Left renal cortex interstitium (tissue), 4 donors: ENCODE results near the gene SYT2. TPM values are rescaled to one million over a fixed set of nuclear protein-coding genes. Genes with fewer than 3 reads are reported as not detected.
"Not testable (repeated sequence)": the region's sequence is repeated elsewhere in the genome, so short reads cannot be mapped to it uniquely, and the experiment has no call there.

ENCODE experiments used
- DNase-seq, 4 donors: peaks; one replicate each; pipeline ENCODE4 v3.0.0-alpha.2; 2013; ENCODE audit warnings: low read depth in 4 of 4, low spot score in 2 of 4, missing footprints in 1 of 4
- polyA plus RNA-seq, 4 donors: library from polyadenylated mRNA; unstranded; fragments of 120-200 nt; gene quantifications; one replicate each; pipeline ENCODE4 v1.2.1, GENCODE V29; 2013; ENCODE audit not compliant: insufficient read length in 4 of 4

Gene SYT2
- polyA plus RNA-seq, result 1 to 10 TPM; 1.9 to 2.9 (median 2.1) TPM

DNA sequence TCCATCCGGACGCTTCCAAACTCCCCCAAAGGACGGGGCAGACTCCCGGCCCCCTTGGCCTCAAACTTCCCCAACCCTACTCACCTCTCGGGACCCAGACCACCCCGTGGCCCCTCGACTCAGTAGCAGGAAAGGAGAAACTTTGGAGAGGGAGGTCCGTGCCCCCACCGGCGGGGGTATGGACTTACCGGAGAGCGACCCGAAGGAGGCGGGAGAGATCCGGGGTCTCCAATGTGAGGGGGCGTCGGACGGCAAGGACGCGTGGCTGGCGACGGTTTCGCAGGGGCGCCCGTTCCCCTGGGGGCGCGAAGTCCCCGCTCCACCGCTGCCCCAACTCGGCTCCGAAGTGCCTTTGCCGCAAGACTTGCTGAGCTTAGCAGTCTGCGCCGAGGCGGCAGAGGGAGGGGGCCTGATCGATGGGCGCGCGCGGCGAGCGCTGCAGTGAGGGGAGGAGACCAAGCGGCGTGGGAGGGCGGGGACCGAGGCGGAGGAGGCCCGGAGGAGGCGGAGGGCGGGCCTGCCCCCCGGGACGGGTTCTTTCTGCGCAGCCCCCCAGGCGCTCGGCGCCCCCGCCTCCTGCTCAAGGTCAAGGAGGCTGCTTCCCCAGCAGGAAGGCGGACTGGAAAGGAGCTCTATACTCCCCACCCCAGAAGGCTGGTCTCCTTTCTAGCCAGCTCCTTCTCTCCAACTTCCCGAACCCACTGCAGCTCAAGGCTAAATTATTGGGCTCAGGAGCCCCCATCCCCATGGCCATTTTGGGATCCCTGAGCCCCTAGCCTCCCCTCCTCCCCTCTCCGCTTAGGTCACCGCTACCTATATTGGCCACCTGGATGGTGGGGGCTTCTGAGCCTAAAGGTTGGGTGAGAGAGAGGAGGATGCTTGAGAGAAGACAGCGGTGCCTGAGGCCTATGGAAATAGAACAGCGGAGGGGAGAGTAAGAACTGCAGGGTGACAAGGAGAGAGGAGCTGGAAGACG is at the start of gene SYT2:
SYT2 (minus strand) TSS at position 385 of the 976 bp plus-strand sequence. CDS start 104,682 bp downstream, outside the sequence.
- DNase-seq, result no peak

DNA sequence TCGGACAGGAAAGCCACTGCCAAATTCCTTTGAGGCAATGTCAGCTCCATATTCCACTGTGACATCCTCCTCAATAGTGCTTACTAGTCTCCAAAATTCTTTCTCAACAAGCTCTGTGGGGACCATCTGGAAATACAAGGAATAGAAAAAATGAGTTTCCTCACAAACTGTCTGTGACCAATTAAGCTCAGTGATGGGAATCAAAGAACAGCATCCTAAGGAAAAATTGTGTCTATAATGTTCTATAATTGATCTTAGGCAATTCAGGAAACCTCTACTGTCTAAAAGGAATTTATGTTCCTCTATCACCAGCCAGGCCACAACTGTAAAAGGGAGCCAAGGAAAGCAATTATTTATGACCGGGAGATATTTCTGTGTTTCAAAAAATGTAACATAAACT is 46.1 kb upstream of the SYT2 start:
- no peak for DNase-seq

DNA sequence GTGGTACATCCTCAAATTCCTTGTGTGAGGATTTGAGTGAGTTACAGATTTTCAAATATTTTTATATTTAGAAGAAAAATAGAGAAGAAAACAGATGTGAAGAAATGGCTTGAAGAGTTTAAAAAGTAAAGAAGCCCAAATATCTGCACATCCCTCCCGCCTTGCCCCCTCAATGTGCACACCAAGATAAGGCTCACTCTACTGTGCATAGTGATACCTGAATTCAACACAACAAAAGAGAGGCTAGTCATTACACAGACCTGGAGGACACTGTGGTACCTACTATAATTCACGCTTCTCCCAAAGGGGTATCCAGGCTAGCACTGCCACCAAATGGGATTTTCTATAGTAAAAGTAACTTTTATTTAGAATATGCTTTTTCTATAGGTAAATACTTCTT is 44.0 kb upstream of the SYT2 start:
- DNase-seq, result no peak

DNA sequence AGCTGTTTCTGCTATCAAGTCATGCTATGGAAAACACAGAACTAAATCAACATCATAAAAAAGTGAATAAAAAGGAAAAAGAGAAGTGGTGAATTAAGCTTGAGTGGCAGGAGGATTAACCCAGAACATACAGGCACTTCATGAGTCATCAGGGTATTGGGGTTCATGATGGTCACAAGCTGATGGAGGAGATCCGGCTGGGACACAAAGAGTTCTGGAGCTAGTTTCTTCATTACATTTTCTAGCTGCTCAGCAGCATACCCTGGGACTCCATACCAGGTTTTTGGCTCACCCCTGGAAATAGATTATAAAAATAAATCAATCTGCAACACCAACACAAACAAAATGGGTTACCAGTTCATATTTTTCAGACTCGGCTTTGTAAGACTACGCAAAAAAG is 42.5 kb upstream of the SYT2 start:
- peak; percentile 31 to 62 (median 44) for DNase-seq

DNA sequence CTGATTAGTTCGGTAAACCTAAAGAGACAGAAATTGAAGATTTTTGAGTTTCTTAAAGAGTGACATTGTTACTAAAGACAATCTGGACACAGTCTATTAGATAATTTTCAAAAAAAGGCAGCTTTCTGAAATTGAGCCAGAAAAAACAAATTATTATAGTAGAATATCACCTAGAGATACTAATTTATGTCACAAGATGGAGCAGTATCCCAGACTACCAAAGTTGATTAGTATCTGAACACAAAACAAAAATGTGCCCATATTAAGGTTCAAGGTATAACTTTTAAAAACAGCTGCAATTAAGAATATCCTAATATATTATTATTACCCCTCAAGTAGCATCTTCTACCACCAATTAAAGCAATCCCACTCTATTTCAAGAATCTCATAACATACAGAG is 40.5 kb upstream of the SYT2 start:
- DNase-seq, result no peak

DNA sequence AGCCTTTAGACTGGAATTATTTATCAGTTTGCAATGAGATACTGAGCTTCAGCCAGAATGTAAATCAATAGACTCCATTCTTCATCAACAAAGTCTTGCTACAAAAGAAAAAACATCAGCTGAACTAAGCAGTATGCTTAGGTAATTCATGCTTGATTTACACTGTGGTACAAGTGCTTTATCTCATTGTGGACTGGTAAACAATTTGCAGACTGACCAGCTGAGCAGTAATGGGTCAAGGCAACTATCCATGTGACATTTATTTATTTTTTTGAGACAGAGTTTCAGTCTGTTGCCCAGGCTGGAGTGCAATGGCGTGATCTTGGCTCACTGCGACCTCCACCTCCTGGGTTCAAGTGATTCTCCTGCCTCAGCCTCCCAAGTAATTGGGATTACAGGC is 39.8 kb upstream of the SYT2 start:
- no peak for DNase-seq

DNA sequence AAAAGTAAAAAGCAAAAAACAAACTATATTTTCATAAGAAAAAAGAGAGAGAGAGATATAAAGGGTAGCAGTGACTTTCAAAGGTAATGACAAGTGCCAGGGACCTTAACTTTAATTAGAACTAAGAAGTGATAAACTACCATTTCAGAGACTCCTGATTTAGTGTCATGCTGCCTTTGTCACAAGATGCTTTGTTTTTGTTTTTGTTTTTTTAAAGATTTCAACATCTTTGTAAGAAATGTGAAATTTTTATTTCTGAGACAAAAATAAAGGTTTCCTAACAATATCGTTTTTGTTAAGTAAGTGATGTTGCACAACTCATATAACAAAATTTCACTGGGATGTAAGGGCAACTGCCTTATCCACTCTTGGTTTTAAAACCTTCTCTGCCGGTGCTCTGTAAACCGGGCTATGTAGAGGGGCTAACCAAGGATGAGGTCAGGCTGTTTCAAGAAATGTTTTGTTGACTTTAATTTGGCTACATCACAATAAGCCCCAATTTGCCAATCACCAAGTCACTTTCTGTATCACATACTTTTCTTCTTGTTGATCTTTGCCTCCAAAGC is 35.2 kb upstream of the SYT2 start:
- DNase-seq, result no peak

DNA sequence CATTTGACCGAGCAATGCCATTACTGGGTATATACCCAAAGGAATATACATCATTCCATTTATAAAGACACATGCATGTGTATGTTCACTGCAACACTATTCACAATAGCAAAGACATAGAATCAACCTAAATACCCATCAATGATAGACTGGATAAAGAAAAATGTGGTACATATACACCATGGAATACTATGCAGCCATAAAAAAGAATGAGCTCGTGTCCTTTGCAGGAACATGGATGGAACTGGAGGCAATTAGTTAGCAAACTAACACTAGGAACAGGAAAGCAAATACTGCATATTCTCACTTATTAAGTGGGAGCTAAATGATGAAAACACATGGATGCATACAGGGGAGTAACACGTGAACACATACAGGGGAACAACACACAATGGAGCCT is 34.5 kb upstream of the SYT2 start:
- not testable (repeated sequence) for DNase-seq

DNA sequence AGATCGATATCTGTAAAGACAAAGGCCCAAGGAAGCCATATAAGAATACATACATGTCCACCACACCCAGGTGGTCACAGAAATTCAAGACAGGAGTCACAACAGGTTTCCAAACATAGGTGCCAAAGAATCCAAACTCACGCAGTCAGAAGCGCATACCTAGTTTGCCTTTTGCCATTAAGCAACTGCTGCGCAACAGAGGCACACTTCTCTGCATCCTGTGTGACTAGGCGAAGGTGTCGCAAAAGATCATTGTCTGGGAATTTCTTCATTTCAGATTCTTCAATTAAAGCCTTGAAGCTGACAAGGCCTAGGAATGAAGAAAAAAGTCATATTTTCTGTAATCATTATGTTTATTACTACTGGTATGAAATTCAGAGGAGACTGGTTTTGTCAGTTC is 32.2 kb upstream of the SYT2 start:
- no peak for DNase-seq

DNA sequence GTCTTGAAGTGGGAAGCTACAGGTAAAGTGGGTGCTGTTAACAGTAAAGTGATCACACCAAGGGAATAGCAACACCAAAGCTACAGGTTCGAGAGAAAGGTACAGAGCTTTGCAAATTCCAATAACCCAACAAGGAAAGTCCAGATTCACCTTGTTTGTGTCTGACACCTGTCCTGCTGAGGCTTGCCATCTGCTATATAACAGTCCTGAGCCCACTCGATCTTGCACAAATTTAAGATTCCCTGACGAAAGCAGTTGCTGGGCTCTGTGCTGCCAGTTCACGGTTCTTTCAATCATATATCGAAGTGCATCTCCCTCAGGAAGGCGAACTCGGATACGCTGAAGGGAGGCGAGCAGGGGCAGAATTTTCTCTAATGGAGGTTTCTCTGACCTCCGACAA is 23.0 kb upstream of the SYT2 start:
- DNase-seq, result no peak

DNA sequence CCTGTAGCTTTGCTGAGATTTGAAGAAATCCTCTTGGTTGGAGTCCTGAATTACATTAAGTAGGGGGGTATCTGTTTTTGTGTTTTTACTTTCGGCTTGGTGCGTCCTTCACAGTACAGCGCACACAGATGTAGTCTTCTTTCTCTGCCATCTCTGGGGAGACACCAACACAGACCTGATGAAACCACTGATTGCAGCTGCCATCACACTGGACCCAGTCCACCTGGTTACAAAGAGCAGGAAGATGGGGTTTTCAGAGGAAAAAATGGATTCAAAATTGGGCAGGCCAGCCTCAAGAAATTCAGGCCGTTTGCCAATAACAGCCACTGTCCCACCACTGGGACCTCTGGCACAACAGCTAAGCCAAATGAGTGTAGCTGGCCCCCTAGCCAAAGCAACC is 18.7 kb upstream of the SYT2 start:
- no peak for DNase-seq

DNA sequence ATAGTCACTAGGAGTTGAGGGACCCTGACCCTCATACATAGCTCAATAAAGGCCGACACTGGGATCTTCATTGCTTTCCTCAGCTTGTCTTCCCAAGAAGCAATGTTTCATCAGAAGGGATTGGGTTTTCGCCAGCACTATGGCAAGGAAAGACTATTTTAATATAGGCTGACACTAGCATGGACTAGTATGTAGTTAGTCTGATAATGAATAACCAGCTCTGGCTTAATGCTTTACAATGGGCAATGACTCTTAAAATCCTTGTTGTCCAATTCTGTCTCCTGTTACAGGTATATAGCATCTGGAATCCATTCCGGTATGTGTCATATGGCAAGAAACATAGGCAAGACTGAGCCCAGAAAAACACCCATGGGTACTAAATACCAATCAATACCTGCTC is 15.3 kb upstream of the SYT2 start:
- no peak for DNase-seq

DNA sequence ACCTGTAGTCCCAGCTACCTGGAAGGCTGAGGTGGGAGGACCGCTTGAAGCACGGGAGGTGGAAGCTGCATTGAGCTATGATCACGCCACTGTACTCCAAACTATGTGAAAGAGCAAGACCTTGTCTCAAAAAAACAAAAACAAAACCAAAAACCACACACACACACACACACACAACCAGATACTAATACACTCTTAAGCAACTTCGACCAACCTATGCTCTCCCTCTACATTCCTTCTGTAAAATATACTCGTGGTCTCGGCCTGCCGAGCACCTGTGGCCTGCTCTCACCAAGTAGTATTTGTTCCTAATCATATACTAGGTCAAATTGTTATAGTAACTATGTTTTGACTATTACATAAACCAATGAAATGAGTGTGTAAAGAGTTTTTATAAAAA is 13.5 kb upstream of the SYT2 start:
- DNase-seq, result no peak

DNA sequence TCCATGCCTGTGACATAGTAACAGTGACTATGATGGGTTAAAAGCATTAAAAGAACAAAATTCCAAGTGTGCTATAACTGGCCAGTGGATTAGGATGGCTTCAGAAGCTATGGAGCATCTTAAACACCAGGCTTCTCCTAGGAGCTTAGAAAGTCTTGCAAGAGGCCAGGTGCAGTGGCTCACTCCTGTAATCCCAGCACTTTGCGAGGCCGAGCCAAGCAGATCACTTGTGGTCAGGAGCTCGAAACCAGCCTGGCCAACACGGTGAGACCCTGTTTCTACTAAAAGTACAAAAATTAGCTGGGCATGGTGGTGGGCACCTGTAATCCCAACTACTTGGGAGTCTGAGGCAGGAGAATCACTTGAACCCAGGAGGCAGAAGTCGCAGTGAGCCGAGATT is 12.8 kb upstream of the SYT2 start:
- not testable (repeated sequence) for DNase-seq

DNA sequence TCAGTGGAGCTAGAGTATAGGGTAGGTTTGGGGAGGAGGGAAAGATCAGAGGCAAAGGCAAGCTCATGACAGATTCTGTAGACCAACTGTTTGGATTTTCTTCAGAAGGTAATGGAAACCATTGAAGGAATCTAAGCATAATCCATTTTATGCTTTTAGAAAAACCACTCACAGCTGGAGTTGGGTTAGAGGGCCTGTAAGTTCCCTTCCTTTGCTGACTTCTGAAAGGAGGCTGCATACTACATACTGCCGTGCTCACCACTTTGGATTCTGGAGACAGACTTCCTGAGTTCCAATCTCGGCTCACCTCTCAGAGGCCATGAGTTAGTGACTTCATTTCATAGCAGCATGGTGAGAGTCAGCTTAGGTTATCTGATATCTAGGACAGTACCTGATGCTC is 6.4 kb upstream of the SYT2 start:
- no peak for DNase-seq

DNA sequence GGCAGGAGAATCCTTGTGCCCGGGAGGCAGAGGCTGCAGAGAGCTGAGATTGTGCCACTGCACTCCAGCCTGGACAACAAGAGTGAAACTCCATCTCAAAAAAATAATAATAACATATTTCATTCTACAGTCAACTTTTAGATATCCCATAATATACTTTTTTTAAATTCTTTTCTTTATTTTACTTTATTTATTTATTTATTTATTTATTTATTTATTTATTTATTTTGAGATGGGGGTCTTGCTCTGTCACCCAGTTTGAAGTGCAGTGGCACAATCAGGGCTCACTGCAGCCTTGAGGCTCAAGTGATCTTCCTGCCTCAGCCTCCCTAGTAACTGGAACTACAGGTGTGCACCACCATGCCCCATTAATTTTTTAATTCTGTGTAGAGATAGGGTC is 3.9 kb upstream of the SYT2 start:
- not testable (repeated sequence) for DNase-seq

DNA sequence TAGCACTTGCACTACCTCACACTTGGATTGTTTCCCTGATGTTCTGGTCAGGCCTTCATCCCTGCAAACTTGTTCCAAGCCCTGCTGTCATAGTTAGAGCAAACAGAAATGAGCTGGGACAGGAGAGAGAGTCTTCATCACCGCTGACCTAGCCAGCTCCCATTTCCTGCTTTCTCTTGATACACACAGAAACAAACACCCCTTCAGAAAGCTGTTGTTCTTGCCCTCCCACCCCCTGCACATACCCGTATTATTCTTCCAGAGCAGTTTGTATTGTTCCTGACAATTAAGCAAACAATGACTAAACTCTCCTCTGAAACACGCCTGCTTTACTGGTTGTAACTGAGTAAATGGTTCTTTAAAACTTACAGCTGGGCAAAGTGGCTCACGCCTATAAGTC is 2.9 kb upstream of the SYT2 start:
- DNase-seq, result no peak

DNA sequence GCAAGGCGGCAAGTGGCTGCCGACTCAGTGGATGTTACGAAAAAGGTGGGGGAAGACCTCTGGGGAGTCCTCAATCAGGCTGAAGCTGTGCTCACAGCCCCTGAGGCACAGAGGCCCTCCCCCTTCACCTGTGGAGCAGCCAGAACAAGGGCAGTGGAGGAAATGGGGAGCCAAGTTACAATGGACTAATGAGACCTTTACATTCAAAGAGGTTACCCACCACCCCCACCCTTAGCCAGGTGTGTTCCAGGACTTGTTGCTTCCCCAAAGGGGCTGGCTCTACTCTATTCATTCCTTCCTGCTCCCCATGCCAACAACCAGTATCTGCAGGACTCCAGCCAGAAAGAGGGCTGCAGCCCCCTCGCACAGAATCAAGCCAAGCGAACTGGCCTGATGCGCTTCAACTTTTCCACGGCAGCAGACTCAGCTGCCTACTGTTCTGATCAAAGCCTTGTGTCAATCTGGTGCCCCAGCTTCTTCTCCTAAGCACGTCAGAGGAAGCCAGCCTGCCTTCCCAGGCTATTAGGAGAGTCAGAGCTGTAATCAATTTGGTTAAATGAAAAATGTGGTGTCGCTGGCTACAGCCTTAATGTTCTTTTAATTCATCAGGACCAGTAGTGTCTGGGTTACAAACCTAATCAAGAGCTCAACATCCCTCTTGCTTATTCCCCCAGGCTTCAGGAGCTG is 1.8 kb upstream of the SYT2 start:
- no peak for DNase-seq

DNA sequence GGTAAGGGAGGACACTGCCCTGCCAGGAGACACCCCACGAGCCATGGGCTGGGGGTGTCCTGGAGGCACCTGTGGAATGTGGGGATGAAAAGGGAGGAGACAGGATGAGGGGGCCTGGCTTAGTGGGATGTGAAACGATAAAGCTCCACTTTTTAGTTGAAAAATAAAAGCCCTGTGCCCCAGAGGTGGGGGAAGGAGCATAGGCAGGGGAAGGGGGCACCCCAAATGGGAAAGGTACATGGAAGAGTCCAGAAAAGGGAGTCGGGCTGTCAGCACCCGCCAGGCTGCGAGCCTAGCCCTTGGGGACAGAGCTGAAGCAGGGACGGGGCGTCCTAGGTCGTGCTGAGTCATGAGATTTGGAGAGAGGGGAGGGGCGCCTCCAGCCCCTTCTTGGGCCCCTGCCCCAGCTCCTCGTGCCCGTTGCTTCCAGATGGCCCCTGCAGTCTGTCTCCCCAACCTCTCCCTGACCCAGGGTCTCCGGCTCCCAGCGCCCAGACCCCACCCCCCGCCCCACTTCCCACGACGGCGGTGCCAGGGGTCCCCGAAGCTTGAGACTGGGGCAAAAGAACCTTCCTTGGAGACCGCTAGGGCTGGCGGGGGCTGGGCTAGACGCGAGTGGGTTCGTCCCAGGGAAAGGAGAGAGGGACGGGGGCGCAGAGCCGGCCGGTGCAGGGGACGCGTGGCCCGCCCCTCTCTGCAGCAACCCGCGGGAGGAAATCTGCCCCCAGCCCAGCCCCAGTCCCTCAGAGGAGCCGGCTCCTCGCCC is 795 bp downstream of the SYT2 start:
- DNase-seq, result no peak

DNA sequence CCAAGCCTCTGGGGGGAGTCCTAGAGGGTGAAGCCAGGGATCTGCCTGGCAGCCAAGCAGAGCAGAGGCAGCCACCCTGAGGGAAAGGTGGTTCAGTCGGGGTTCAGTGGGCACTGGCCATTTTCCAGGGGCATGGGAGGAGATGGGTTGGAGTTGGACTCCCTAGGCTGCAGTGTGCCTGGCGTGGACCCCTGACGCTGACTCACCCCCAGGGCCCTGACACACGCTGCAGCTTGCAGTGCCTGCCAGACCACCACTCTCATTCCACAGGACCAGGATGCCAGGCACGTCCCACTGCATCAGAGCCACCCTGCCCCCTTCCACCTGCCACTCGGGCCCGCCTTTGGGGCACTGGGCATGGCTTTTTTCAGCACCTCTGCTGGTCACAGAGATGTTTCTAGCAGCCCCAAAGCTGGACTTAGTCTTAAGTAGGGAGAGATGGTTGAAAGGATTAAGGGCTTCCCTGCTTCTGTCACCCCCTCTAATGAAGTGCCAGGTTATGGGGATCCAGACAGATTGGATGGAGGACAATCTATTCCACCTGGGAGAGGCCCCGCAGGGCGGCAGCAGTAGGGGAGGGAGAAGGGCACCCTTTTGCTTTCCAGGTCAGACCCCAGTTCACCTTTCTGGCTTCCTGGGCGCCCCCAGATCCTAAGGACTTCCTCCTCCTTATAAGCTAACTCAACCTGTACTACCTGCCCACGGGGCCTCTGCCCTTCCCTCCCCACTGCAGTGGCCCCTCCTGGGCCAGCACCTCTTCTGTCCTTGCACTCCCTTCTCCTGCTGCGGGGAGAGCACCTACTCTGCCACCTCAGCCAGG is 1.6 kb downstream of the SYT2 start:
- no peak for DNase-seq
